Mucosa of stomach (tissue), 1 donor: Measurements from ENCODE around the gene DLGAP4.

ENCODE experiments used
- H3K27me3 ChIP-seq: one replicate; pipeline ENCODE4 v1.7.0; 2013; ENCODE audit warnings: mild to moderate bottlenecking, low read length; ENCODE audit not compliant: control insufficient read depth, insufficient read depth
- H3K36me3 ChIP-seq: one replicate; pipeline ENCODE4 v1.7.0; 2013; ENCODE audit warnings: low read length; ENCODE audit not compliant: control insufficient read depth, insufficient read depth
- H3K4me1 ChIP-seq: one replicate; pipeline ENCODE4 v1.7.0; 2013; ENCODE audit warnings: mild to moderate bottlenecking, low read length; ENCODE audit not compliant: control insufficient read depth, insufficient read depth
- H3K4me3 ChIP-seq: one replicate; pipeline ENCODE4 v1.7.0; 2013; ENCODE audit warnings: low read length
- H3K9ac ChIP-seq: one replicate; pipeline ENCODE4 v1.7.0; 2013; ENCODE audit warnings: mild to moderate bottlenecking, low read length, moderate library complexity
- H3K9me3 ChIP-seq: one replicate; pipeline ENCODE4 v1.7.0; 2013; ENCODE audit warnings: mild to moderate bottlenecking, low read length, moderate library complexity; ENCODE audit not compliant: control insufficient read depth
- donor health status: Pancreatic carcinoma.

DLGAP4 gene

DNA sequence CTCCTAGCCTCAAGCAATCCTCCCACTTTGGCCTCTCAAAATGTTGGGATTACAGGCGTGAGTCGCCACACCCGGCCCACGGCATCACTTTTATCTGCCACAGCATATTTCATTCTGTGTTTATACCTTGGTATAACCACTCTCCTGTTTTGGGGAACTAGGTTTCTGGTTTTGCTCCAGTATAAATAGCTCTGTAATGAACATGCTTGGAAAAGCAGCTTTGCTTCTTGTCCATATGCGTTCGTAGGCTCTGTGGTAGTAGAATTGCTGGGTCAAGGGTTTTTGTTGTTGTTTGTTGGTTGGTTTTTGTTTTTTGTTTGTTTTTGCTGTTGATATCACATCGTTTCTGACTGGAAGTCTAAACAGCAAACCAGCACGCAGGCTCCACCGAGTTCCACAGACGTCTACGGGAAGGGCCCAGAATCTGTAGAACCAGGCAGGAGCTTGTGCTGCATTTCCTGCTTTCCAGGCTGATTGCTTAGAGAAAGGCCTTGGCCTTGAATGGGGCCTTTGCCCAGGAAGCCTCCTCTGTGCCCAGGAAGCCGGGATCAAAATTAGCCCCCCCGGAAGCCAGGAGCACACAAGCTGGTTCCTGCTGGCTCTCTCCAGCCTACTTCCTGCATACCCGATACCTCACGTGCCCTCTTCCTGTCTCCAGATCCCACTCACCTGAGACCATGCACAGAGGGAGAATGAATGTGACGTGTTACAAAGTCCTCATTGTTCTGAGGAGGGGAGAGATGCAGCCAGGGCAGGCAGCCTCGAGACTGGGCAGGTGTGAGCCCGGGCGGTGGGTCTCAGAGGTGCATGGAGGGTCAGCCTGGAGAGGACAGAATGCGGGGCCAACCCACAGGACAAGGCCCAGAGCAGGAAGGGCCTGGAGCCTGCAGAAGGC lies 35.1 kb upstream of the DLGAP4 start:
- Histone ChIP-seq H3K9ac (no peak overlapping the region), H3K9me3 (no peaks in the 10 kb centered on the region), H3K27me3 (peaks cover 8% of the 10 kb centered on the region), H3K4me3 (no peak overlapping the region), H3K4me1 (no peaks in the 10 kb centered on the region), H3K36me3 (no peaks in the 10 kb centered on the region)

DNA sequence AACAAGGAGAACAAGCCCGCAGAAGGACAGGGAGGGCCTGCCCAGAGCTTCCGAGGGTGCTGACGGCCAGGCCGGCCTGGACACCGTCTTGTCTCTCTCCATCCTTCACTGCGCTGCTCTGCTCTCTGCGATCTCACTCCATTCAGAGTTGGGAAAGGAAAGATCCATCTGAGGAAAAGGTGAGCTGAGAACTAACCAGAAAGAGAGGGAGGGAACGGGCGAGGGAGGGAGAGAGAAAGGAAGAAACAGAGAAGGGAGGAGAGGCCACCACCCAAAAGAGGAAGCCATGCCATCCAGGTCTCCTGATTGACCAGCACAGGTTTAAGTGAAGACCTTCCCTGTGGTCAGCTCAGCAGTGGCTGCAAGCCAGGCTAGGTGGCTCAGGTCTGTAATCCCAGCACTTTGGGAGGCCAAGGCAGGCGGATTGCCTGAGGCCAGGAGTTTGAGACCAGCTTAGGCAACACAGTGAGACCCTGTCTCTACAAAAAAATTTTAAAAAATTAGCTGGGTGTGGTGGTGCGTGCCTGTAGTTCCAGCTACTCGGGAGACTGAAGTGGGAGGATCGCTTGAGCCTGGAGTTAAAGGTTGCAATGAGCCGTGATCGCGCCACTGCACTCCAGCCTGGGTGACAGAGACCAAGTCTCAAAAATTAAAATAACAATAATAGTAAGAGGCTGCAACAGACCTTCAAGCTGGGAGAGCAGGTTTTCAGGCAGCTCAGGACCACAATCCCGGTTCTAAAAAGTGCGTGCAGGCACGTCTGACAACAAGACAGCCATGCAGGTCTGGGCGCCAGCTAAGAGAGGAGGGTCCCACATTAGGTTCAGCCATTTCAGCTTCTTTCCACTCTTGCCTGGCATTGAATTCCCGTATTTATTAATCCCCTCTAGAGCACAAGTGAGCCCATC lies 34.2 kb upstream of the DLGAP4 start:
- Histone ChIP-seq H3K36me3 (no peaks in the 10 kb centered on the region), H3K9me3 (no peaks in the 10 kb centered on the region), H3K4me3 (no peak overlapping the region), H3K9ac (no peak overlapping the region), H3K4me1 (no peaks in the 10 kb centered on the region), H3K27me3 (peaks cover 8% of the 10 kb centered on the region)

DNA sequence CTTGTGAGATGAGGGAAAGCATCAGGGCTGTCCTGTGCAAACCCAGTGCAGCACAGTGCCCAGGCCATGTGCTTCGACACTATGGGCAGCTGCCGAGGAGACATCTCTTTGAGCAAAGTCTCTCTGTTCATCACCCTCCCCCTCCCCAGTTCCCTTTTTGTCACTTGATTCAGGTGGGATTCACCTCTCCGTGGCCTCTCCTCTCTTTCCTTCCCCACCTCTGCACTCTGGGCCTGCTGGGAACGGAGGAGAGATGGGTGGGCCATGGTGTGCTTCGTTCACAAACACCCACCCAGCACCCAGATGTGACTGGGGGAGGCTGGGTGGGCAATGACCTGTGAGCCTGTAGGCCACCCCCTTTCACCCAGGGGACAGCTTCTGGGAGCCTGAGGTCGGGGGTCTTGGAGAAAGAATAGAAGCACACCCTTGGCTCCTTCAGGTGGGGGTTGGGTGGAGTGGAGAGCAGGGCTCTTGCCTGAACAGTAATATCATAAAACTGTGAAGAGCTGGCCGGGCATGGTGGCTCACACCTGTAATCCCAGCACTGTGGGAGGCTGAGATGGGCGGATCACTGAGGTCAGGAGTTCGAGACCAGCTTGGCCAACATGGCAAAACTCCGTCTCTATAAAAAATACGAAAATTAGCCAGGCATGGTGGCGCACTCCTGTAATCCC lies 33.5 kb upstream of the DLGAP4 start:
- no peak overlapping the region for H3K9ac ChIP-seq
- no peaks in the 10 kb centered on the region for H3K9me3 ChIP-seq
- H3K4me3 ChIP-seq, result no peak overlapping the region
- peaks cover 8% of the 10 kb centered on the region for H3K27me3 ChIP-seq
- no peaks in the 10 kb centered on the region for H3K4me1 ChIP-seq
- H3K36me3 ChIP-seq, result no peaks in the 10 kb centered on the region

DNA sequence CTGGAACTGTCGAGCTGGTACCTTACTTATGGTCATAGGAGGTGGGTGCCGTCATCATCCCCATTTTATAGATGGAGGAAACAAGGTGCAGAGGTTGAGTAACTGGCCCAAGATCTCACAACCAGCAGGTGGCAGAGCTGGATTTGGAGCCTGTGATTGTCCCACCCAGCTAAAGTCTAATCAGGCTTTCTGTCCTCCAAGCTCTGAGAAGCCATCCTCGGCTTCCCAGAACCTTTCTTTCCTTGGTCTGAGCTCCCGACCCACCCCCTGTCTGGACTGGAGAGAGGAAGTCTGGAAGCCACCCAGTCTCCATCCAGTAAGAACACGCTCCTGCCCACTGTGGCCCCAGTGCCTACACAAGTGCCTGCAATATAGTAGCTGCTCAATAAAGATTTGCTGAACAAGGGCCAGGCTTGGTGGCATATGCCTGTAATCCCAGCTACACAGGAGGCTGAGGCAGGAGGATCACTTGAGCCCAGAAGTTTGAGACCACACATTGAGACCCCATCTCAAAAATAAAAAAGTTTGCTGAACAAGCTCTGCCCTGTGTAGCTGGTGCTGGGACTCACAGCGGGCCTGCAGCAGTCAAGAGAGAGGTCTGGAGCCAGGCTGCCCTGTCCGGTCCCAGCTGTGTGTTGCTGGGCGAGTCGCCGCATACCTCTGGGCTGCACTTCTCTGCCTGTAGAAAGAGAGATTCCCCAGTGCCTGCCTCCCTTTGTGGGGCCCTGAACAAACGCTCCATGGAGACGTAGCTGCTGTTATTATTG lies 32.5 kb upstream of the DLGAP4 start:
- Histone ChIP-seq H3K4me1 (no peaks in the 10 kb centered on the region), H3K4me3 (no peak overlapping the region), H3K9ac (no peak overlapping the region), H3K9me3 (no peaks in the 10 kb centered on the region), H3K27me3 (peaks cover 8% of the 10 kb centered on the region), H3K36me3 (no peaks in the 10 kb centered on the region)

- Histone ChIP-seq H3K9me3 (no peaks in the 10 kb centered on the region), H3K4me3 (no peak overlapping the region), H3K4me1 (no peaks in the 10 kb centered on the region), H3K27me3 (peaks cover 9% of the 10 kb centered on the region), H3K36me3 (no peaks in the 10 kb centered on the region), H3K9ac (no peak overlapping the region)
These were observed 31.8 kb upstream of the DLGAP4 start for GRCh38 chr20:36274181-36274841.

GRCh38 chr20:36275011-36275410 lies 31.1 kb upstream of the DLGAP4 start:
- Histone ChIP-seq H3K4me3 (no peak overlapping the region), H3K9me3 (no peaks in the 10 kb centered on the region), H3K27me3 (peaks cover 12% of the 10 kb centered on the region), H3K9ac (no peak overlapping the region), H3K36me3 (no peaks in the 10 kb centered on the region), H3K4me1 (no peaks in the 10 kb centered on the region)

- H3K9me3 ChIP-seq, result no peaks in the 10 kb centered on the region
- H3K36me3 ChIP-seq, result no peaks in the 10 kb centered on the region
- no peaks in the 10 kb centered on the region for H3K4me1 ChIP-seq
- H3K4me3 ChIP-seq, result no peak overlapping the region
- H3K27me3 ChIP-seq, result peaks cover 12% of the 10 kb centered on the region
- no peak overlapping the region for H3K9ac ChIP-seq
These were observed 30.5 kb upstream of the DLGAP4 start for GRCh38 chr20:36275441-36276189.

- Histone ChIP-seq H3K9me3 (no peaks in the 10 kb centered on the region), H3K36me3 (no peaks in the 10 kb centered on the region), H3K9ac (no peak overlapping the region), H3K27me3 (peaks cover 12% of the 10 kb centered on the region), H3K4me1 (no peaks in the 10 kb centered on the region), H3K4me3 (no peak overlapping the region)
These were observed 28.6 kb upstream of the DLGAP4 start for GRCh38 chr20:36277546-36277945.

DNA sequence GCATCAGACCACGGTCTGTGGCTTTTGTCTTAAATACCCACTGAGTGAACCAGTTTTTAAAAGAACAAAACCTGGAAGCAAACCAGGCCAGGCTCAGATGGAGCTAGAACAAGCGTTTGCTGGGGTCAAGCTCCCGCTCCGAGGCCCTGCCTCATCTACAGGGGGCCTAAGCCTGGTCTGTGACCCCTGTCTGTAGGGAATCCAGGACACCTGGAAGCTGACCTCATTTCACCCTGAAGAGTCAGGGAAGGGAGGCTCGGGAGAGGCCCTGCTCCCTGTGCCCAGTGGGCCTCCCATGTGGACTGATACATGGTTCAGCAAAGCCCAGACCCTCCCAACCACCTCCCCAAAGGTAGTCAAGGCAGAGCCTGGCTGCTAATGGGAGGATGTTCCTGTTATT lies 26.8 kb upstream of the DLGAP4 start:
- Histone ChIP-seq H3K27me3 (peaks cover 4% of the 10 kb centered on the region), H3K4me3 (no peak overlapping the region), H3K4me1 (no peaks in the 10 kb centered on the region), H3K36me3 (no peaks in the 10 kb centered on the region), H3K9me3 (no peaks in the 10 kb centered on the region), H3K9ac (no peak overlapping the region)

DNA sequence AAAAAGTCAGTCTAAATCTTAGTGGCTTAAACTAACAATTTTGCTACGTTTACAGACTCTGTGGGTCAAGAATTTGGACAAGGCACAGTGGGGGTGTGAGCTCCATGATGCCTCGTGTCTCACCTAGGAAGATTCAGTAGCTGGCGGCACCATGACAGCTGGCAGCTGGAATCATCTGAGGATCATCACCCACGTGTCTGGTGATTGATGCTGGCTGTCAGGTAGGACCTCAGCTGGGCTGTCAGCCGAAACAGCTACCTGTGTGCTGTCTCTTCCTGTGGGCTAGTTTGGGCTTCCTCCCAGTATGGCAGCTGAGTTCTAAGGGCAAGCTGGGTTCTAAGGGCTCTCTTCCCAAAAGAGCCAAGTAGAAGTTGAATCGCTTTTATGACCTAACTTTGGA lies 26.4 kb upstream of the DLGAP4 start:
- no peaks in the 10 kb centered on the region for H3K4me1 ChIP-seq
- H3K9ac ChIP-seq, result no peak overlapping the region
- H3K9me3 ChIP-seq, result no peaks in the 10 kb centered on the region
- peaks cover 4% of the 10 kb centered on the region for H3K27me3 ChIP-seq
- no peak overlapping the region for H3K4me3 ChIP-seq
- no peaks in the 10 kb centered on the region for H3K36me3 ChIP-seq
